ENCODE data around the gene FAM107B. TPM values are rescaled to one million over a fixed set of nuclear protein-coding genes. Genes with fewer than 3 reads are reported as not detected.

The FAM107B gene
- total and polyA plus RNA-seq, 2 of the 13 experiments (the other 11 are each of a cell fraction or from before 2014, with no cell fraction given) = 15.7 to 24.8 TPM

- TF ChIP-seq THAP9 (CRISPR knock-in tag; IDR thresholded peaks at IDR 0.05; ENCODE audit: borderline replicate concordance) (no peak), ZNF609 (CRISPR knock-in tag; IDR thresholded peaks at IDR 0.05; ENCODE audit: borderline replicate concordance) (peak; percentile 61; the same call in 1 of the 2 replicates), MIER2 (CRISPR knock-in tag; IDR thresholded peaks at IDR 0.05) (peak; percentile 37; the same call in 1 of the 2 replicates), NCOR1 (IDR thresholded peaks at IDR 0.05; ENCODE audit: borderline replicate concordance, low read length) (peak; percentile 97), ZNF446 (CRISPR knock-in tag; IDR thresholded peaks at IDR 0.05) (no peak), ZNF780A (CRISPR knock-in tag; IDR thresholded peaks at IDR 0.05) (peak; percentile 31; the same call in 1 of the 2 replicates), SP4 (CRISPR knock-in tag; IDR thresholded peaks at IDR 0.05) (peak; percentile 64), HNRNPUL1 (IDR thresholded peaks at IDR 0.05; ENCODE audit: low read depth, low read length) (no peak), KDM5A (IDR thresholded peaks at IDR 0.05; ENCODE audit: borderline replicate concordance, low read length) (no peak), KLF6 (CRISPR knock-in tag; IDR thresholded peaks at IDR 0.05) (no peak), EEA1 (CRISPR knock-in tag; IDR thresholded peaks at IDR 0.05; ENCODE audit: borderline replicate concordance) (no peak), PBX2 (CRISPR knock-in tag; IDR thresholded peaks at IDR 0.05) (no peak), RXRB (CRISPR knock-in tag; IDR thresholded peaks at IDR 0.05; ENCODE audit: borderline replicate concordance) (peak; percentile 91), TARDBP (CRISPR knock-in tag; IDR thresholded peaks at IDR 0.05) (no peak; the same call in 1 of the 2 replicates), ZNF274 (CRISPR knock-in tag; IDR thresholded peaks at IDR 0.05) (0 out of 2 replicates have a peak, but pooled peaks have one; percentile 28), ZFP62 (CRISPR knock-in tag; IDR thresholded peaks at IDR 0.05) (no peak), ARHGAP35 (CRISPR knock-in tag; IDR thresholded peaks at IDR 0.05; ENCODE audit: borderline replicate concordance) (no peak), ZNF589 (CRISPR knock-in tag; conservative IDR thresholded peaks at IDR 0.05) (0 out of 2 replicates have a peak, but pooled peaks have one; percentile 50), ZNF335 (CRISPR knock-in tag; IDR thresholded peaks at IDR 0.05) (no peak)
These were observed 242.0 kb downstream of the FAM107B start (continued) for GRCh38 chr10:14532473-14533251.
